Glomerular endothelial cell (primary cell): ENCODE results near the gene CAB39. TPM values are rescaled to one million over a fixed set of nuclear protein-coding genes. Genes with fewer than 3 reads are reported as not detected.
"Not testable (repeated sequence)": the region's sequence is repeated elsewhere in the genome, so short reads cannot be mapped to it uniquely, and the experiment has no call there.

Experiments used
- DNase-seq: peaks from one replicate; pipeline ENCODE4 v3.0.0-alpha.2; 2011; ENCODE audit warnings: low read depth, low spot score; ENCODE audit errors: extremely low read depth
- total RNA-seq: library from RNA; depleted of rRNA; stranded (reverse); fragments of >200 nt; gene quantifications from 2 replicates; pipeline ENCODE4 v1.2.3, GENCODE V29; 2015

CAB39 gene
- total RNA-seq, 1 donor from 2014 or later, result 70.9 TPM

DNA sequence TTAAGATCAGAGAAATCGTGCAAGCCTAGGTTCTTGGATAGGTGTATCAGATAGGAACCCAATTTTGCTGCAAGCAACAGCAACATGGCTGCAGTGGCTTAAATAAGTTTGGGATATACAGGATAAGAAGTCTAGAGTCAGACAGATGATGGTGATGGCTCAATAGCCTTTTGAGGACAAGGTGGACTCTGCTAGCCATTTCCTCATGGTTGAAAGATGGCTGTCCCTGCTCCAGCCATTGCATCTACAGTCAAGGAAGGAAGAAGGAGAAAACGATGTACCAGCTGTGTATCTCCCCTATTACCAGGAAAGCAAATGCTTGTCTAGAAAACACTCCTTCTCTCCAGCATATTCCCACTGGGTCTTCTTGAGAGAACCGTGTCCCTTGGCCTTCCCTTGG lies 30.1 kb upstream of the CAB39 start:
- DNase-seq, result no peak

- DNase-seq, result no peak
These were observed 28.1 kb upstream of the CAB39 start for GRCh38 chr2:230684270-230685168.

- DNase-seq, result no peak
These were observed 27.5 kb upstream of the CAB39 start for GRCh38 chr2:230685178-230685577.

DNA sequence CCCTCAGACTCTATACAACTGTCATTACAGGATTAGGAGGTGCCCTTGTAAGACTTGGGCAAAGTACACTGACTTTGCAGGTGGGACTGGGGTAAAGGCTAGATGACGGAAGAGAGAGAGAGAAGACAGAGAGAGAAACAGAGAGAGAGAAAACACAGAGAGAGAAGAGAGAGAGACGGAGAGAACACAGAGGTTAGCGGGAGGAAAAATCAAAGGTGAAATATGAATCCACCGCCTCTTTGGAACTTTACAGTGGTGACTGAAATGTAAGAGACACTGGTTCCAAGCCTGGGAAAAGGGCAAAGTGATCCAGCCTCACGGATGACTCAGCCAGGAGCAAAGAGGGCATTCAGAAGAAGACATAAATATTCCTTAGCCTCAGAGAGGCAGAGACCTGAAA lies 25.1 kb upstream of the CAB39 start:
- no peak for DNase-seq

DNA sequence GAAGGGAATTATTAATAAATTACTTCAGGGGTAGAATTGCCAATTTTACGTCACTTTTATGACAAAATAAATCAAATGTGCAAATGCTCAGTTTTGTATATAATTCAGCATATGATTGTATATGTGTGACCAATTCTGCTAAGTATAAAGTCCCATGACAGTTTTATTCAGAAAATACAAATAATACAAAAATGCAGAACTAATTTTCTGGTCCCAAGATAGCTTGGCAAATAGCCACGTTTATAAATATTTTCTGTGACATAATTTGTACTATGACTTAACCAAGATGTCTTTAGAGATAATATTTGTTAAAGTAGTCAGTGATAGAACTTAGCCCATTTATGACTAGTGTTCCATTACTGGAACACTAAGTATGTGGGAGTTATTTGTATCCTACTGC lies 24.2 kb upstream of the CAB39 start:
- DNase-seq, result no peak

DNA sequence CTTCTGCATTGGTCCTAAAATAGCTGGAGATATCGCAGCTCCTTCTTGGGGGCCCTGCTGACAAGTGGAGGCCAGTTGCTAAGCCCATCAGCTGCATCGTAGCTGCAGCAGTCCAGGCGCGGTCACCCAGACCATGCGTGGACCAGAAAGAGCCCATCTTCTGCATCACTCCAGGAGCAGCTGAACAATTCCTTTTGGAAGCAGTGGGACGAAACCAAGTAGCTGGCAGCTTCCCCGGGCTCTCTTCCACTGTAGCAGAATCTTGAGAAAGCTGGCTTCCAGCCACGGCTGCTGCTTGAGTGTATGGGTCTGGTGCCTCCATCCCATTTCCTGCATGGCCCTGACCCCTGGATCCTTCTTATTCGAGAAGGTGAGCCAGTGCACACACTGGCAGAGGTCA lies 22.2 kb upstream of the CAB39 start:
- no peak for DNase-seq

DNA sequence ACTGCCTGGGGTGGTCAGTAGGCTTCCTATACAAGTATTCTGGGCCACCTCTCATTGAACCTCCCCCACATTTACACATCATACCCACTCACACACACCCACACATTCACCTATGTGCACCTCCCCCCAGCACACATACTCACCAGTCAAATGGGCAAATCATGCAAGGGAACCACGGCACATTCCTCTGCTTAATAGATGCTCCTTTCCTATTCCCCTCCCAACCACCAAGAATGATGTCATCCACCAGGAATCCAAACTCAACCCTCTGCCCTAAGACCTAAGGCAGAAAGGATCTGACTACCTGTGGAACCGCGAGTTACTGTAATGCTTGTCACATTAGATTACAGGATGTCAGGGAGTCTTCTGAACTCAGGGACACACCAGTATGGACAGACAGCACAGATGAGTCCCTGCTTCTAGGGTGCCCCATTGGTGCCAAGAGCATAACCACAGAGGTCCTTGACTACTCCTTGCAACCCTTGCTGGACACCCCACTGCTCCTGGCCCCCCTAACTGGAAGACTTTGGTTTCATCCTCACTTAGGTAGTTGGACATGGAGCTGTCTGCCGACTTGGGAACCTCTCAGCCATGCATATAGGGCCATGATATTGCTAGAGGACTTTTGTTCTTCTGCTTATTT lies 21.5 kb upstream of the CAB39 start:
- no peak for DNase-seq

DNA sequence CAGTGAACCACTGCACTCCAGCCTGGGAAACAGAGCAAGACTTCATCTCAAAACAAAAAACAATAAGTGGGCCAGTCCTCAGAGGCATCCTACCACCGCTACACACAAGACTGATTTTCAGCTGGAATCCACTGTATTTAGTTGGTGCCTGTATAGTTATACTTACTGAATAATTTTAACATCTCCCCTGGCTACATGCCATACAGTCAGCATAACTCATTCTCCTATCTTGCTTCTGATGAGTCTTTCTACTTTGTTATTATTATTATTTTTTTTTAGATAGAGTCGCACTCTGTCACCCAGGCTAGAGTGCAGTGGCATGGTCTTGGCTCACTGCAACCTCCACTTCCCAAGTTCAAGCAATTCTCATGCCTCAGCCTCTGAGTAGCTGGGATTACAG lies 19.9 kb upstream of the CAB39 start:
- no peak for DNase-seq

DNA sequence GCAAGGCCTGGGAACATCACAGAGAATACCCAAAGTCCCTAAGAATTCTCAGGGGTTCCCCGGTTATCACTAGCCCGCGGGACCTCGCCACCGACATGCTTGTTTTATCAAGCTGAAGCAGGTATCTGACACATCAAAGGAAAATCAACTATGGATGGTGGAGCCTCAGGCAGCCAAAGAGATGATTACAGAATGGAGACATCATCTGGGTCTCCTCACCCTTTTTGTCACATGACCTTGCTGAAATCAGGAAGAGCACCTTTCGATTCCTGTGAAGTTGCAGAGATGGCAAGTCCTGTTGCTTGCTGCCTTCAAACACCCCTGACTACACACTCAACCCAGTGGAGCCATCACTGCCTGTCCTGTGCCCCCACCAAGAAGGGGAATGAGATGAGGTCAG lies 19.2 kb upstream of the CAB39 start:
- DNase-seq, result no peak

GRCh38 chr2:230694241-230694640 lies 18.4 kb upstream of the CAB39 start:
- DNase-seq, result no peak

DNA sequence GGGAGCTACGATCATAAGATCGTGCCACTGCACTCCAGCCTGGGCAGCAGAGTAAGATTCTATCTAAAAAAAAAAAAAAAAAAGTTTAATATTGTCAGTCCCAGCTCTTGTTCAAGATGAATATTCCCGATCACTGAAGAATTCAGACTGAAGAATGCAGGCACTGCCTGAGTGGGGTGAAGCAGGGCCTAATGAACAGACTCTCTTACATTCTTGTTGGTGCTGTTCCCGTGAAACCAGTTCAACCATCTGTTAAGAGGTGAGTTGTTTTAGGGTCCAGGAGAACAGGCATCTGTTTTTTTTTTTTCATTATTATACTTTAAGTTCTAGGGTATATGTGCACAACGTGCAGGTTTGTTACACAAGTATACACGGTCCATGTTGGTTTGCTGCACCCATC lies 17.1 kb upstream of the CAB39 start:
- DNase-seq, result no peak

- no peak for DNase-seq
These were observed 16.0 kb upstream of the CAB39 start for GRCh38 chr2:230696670-230697069.

DNA sequence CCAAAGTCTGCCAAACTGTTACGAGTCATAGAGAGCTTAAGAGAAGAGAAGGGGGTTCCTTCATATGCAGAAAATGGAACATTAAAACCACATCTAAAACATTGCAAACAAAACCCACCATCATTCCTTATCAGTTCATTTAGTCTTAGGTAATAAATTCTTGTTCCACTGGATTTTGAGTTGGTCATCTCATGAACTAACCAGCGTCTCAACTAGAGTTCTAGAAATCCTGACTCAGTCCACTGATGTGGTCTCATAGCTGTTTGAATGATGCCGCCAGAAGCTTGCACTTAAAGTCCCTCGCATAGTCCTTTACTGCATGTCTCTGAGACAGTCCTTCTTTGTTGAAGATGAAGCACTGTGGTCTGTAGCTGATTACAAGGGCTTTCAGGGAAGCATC lies 15.0 kb upstream of the CAB39 start:
- no peak for DNase-seq

GRCh38 chr2:230698753-230699152 lies 13.9 kb upstream of the CAB39 start:
- DNase-seq, result not testable (repeated sequence)

DNA sequence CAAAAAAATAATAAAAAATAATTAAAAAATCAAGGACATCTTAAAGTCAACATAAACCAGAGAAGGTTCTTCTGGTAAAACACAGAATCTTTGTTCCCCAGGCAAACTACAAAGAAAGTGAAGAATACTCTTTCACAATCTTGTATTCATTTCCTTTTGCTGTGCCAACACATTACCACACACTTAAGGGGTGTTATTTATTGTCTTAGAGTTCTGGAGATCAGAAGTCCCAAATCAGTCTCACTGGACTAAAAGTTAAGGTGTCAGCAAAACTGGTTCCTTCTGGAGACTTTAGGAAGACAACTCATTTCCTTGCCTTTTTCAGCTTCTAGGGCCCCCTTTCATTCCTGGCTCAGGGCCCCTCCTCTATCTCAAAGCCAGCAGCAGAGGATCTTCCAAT lies 12.2 kb upstream of the CAB39 start:
- no peak for DNase-seq

GRCh38 chr2:230701308-230701707 lies 11.3 kb upstream of the CAB39 start:
- DNase-seq, result no peak

DNA sequence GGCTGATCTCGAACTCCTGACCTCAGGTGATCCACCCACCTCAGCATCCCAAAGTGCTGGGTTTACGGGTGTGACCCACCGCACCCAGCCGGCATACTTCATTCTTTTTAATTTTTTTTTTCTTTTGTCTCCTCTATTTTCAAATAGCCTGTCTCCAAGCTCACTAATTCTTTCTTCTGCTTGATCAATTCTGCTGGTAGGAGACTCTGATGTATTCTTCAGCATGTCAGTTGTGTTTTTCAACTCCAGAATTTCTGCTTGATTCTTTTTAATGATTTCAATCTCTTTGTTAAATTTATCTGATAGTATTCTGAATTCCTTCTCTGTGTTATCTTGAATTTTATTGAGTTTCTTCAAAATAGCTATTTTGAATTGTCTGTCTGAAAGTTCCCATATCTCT lies 10.2 kb upstream of the CAB39 start:
- DNase-seq, result not testable (repeated sequence)

DNA sequence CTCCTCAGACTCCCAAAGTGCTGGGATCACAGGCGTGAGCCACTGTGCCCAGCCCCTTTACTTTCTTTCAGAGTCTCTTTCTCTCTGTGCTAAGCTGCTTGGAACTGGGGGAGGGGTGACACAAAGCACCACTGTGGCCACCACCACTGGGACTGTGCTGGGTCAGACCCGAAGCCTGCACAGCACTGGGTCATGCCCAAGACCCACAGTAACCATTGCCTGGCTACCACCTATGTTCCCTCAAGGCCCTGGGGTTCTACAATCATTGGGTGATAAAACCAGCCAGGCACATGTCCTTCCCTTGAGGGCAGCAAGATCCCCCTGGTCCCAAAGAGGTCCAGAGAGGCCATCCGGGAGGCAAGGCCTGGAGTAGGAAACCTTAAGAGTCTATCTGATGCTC lies 9.1 kb upstream of the CAB39 start:
- no peak for DNase-seq

DNA sequence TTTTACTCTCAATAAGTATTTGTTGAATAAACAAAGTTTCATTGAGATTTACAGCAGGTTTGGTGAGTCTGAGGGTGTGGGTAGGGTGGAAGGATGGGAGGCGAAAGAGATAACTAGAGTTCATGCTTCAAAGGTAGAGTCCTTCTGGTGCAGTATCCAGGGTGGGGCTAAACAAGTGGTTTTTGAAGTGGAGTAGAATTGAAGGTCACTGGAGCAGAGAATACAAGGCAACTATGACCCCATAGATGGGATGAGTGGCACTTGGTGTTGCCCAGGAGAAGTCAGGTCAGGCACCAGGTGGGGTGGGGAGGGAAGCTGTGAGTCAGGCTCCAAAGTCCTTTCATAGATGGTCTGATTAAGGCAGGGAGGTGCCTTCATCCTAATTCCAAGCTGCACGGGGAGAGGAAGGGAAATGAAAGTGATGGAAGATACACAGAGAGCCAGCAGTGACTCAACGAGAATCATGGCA lies 6.6 kb upstream of the CAB39 start:
- DNase-seq, result no peak

DNA sequence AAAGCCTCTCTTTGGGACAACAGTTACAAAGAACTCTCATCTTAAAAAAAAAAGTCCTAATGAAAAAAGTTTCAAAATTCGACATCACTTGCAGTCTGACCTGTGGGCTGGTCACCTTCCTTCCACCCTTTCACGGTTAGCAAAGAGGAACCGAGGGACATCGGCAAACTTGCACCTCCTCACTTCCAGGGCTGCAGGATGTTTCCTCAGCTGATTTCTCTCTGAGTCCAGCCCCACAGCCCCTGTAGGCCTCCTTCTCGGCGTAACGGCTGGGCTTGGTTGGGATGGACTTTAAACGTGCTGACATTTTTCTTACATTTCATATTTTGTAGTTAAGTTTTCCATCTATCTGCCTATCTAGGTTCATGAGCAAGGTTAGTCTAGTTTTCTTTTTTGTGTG lies 5.7 kb upstream of the CAB39 start:
- no peak for DNase-seq

GRCh38 chr2:230708204-230708603 lies 4.4 kb upstream of the CAB39 start:
- no peak for DNase-seq

- no peak for DNase-seq
These were observed 1.4 kb upstream of the CAB39 start for GRCh38 chr2:230711224-230711623.
